C4-2B (cell line): ENCODE results near the gene PRXL2A.

ENCODE experiments used
- H3K27ac ChIP-seq: fragments of 450-650 bp; 2 replicates; pipeline ENCODE4 v1.5.1; 2017
- ZFX ChIP-seq: fragments of 450-650 bp; IDR thresholded peaks from 2 replicates; pipeline ENCODE4 v1.6.1; 2017
- TF ChIP-seq, protein P1 (sequence below): fragments of 450-650 bp; conservative IDR thresholded peaks from 2 replicates; pipeline ENCODE4 v1.5.1; 2017; ENCODE audit warnings: mild to moderate bottlenecking

Gene PRXL2A

DNA sequence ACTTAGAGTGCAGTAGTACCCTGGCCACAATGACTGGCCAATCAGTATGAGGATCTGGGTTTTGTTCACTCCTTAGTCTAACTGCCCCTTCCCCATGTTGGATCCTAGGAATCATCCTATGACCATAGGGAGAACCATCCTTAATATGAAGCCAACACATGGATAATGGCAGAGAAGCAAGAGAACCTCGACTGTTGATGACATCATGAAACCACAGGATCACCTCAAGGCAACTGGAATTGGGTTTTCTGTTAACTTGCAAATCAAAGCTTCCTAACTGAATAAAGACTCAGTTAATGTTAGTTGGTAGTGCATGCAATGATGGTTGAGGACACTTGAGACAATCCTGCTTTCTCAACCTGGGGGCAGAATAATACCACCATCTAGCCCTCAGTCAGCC is 3.3 kb upstream of the PRXL2A start:
- no peak overlapping the region for H3K27ac ChIP-seq
- no peak for TF ChIP-seq ZFX
- TF ChIP-seq, protein P1, sequence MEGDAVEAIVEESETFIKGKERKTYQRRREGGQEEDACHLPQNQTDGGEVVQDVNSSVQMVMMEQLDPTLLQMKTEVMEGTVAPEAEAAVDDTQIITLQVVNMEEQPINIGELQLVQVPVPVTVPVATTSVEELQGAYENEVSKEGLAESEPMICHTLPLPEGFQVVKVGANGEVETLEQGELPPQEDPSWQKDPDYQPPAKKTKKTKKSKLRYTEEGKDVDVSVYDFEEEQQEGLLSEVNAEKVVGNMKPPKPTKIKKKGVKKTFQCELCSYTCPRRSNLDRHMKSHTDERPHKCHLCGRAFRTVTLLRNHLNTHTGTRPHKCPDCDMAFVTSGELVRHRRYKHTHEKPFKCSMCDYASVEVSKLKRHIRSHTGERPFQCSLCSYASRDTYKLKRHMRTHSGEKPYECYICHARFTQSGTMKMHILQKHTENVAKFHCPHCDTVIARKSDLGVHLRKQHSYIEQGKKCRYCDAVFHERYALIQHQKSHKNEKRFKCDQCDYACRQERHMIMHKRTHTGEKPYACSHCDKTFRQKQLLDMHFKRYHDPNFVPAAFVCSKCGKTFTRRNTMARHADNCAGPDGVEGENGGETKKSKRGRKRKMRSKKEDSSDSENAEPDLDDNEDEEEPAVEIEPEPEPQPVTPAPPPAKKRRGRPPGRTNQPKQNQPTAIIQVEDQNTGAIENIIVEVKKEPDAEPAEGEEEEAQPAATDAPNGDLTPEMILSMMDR, result no peak

DNA sequence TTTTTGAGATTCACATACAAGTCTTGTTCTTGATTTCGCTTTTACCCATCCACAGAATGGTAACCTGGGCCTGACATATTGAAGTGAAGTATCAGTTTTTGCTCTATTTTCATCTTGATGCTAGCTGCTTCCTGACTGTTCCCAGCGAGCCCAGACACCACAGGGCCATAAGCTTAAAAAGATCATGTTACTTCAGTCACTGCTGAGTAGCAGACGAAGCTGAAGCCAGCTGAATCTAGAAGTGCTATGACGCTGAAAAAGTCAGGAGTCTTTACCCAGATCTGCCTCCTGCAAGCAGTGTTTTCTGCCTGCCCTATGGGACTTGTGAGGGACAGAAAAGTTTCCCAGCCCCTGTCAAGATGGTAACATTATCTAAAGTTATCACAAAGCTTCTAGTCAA is 2.7 kb upstream of the PRXL2A start:
- H3K27ac ChIP-seq, result no peak overlapping the region
- TF ChIP-seq, protein P1, result no peak
- no peak for TF ChIP-seq ZFX

DNA sequence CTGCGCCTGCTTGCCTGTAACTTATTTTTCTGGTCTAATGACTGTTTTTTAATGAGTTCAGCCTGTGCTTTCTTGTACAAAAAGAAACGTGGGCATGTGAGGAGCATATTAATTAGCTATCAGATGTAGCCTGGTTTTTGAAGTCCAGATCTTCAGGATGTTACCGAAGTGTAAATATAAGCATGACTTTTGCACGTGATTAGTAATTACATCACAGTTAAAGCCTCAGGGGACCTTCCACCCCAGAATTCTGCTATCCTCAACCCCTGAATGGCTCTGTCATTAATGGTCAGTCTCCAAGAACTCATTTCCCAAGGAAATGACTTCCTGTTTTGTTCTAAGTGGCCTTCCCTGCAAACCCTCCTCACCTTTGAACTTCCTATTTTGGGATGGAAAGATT is 2.1 kb upstream of the PRXL2A start:
- H3K27ac ChIP-seq, result no peak overlapping the region
- no peak for TF ChIP-seq ZFX
- TF ChIP-seq, protein P1, result no peak

DNA sequence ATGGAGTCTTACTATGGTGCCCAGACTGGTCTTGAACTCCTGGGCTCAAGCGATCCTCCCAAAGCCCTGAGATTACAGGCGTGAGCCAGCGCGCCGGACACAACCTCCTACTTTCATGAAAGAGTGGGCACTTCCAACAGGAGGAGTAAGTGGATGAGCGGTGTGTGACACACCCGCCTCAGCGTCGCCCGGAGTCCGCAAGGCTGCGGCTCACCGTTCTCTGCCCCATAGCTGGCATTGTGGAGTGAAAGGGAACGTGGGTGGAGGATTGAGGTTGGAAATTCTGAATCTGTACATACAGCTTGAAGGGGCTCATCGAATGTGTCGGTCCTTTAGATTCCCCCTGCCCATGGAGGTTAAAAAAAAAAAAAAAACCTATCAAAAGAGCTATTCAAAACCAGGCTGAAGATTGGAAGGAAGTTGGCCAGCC is 524 bp upstream of the PRXL2A start:
- H3K27ac ChIP-seq, result no peak overlapping the region
- TF ChIP-seq ZFX, result no peak
- TF ChIP-seq, protein P1, result no peak

DNA sequence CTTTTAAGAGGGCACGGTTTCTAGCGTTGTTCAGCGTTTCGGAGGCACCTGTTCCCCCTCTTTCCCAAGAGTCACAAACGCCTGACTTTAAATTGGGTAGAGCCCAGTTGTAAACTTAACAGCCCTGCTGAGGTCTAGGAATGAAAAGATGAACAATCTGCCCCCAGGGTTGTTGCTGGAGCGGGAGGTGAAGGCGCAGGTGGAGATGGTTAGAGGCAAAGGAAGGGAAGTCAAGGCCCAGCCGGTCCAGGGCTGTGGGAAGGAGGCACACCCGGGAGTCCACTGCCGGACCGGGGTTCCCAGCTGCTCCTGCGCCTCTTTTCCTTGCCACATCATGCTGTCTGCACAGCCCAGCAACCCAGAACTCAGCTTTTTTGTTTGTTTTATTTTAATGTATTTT is 770 bp downstream of the PRXL2A start:
- H3K27ac ChIP-seq, result no peak overlapping the region
- no peak for TF ChIP-seq ZFX
- TF ChIP-seq, protein P1, result no peak

DNA sequence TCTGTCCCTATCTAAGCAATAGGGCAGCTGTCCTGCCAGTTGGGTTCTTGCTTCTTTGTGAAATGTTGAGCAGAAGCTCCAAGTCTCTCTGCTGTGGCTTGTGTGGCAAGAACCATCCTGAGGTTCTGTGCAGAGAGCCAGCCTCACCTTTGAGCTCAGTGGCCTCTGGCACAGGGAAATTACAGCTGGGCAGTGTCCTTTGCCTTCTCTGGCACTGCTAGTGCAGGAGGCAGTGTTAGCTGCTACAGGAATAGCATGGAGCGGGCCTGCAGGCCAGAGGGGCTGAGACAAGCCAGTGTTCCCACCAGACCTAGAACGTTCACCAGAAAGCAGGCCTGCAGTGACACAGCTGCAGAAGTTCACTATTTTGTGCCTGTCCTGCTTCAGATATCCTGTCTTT is 1.8 kb downstream of the PRXL2A start:
- no peak overlapping the region for H3K27ac ChIP-seq
- TF ChIP-seq, protein P1, result no peak
- TF ChIP-seq ZFX, result no peak

DNA sequence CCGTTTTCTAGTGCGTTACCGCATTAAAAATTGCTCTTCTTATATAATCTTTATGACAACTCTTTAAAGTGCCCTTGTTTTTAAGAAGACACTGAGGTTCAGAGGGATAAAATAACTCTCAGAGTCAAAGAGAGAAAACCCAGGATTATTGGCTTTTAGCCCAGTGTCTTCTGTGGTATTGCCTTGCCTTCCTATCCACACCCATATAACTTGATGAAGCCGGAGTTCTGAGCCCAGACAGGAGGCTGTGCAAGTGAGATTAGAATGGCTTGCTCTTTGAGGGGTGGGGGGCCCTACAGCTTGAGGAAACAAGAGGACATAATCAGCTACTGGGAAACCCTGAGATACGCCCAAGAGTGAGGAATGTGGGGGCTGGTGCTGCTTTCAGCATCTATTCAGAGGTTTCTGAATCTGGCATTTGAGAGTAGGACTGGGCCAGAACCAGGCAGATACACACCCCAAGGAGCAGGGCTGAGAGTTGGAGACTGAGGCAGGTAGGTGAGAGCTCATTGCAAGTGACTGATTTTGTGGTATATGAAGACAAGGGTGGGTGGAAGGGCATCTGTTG is 2.3 kb downstream of the PRXL2A start:
- TF ChIP-seq, protein P1, result no peak
- no peak overlapping the region for H3K27ac ChIP-seq
